ENCODE data around the gene JAK3. TPM values are rescaled to one million over a fixed set of nuclear protein-coding genes. Genes with fewer than 3 reads are reported as not detected.
A peak's percentile ranks its signal among the peaks of the same experiment; 100 is the strongest.

Gene JAK3
- polyA plus RNA-seq, 1 of the 3 experiments (the other 2 are of a cell fraction), result 1.3 TPM

GRCh38 chr19:17841371-17841809 lies 6.4 kb downstream of the JAK3 start:
- peak overlapping the region; percentile 45 to 46 for H3K4me3 ChIP-seq (ENCODE audit: low read depth in 2 of 2, low read length in 1 of 2)
- H3K79me2 ChIP-seq (ENCODE audit: insufficient read depth), result no peaks in the 10 kb centered on the region
- ChIA-PET CTCF (interaction anchor here (2.8 kb wide), 1 partner anchor 14 kb away, joined by 20 read pairs; no protein-coding TSS in a partner anchor), POLR2A (interaction anchor here (1.3 to 3.1 kb wide), 2 partner anchors 11 to 18 kb away, joined by 5 to 14 read pairs; partner anchors contain the start of gene RPL18A)
- H2AFZ ChIP-seq (ENCODE audit: low read depth), result peak overlapping the region; percentile 80; the same call in 1 of the 2 replicates
- DNase-seq, result no peak
- TF ChIP-seq MXI1 (IDR thresholded peaks at IDR 0.05; ENCODE audit: low read depth, low read length), result no peak; the same call in 1 of the 2 replicates
- no peak for TF ChIP-seq SMC3 (IDR thresholded peaks at IDR 0.05; ENCODE audit: low read depth, low read length)
- TF ChIP-seq MAX (IDR thresholded peaks at IDR 0.05; ENCODE audit: low read depth), result 0 out of 2 replicates have a peak, but pooled peaks have one; percentile 27
- no peak for TF ChIP-seq EZH2phosphoT487 (IDR thresholded peaks at IDR 0.05; ENCODE audit: borderline replicate concordance, low read depth)
- TF ChIP-seq ELF1 (IDR thresholded peaks at IDR 0.05), result no peak
- TF ChIP-seq NFIC (IDR thresholded peaks at IDR 0.05; ENCODE audit: borderline replicate concordance), result no peak
- TF ChIP-seq USF2 (IDR thresholded peaks at IDR 0.05; ENCODE audit: borderline replicate concordance, low read depth, low read length), result no peak
- TF ChIP-seq RFX5 (IDR thresholded peaks at IDR 0.05; ENCODE audit: low read length), result peak; percentile 81
- TF ChIP-seq JUND (IDR thresholded peaks at IDR 0.05), result no peak
- TF ChIP-seq EP300 (IDR thresholded peaks at IDR 0.05; ENCODE audit: borderline replicate concordance in 1 of 2, low read depth in 1 of 2, low read length in 1 of 2), result no peak
- TF ChIP-seq ZBTB33 (IDR thresholded peaks at IDR 0.05; ENCODE audit: borderline replicate concordance, low read depth), result no peak
- TF ChIP-seq PBX3 (IDR thresholded peaks at IDR 0.05), result no peak
- H3K9me3 ChIP-seq, result no peaks in the 10 kb centered on the region
- peak overlapping the region; percentile 80 for H3K4me2 ChIP-seq
- peak overlapping the region in 1 of 2 experiments; percentile 76; a peak in 1 of 4 replicates for H3K27ac ChIP-seq (ENCODE audit: low read depth in 2 of 2, low read length in 1 of 2)
- no peaks in the 10 kb centered on the region for H3K9me2 ChIP-seq
- H4K20me1 ChIP-seq (ENCODE audit: insufficient read depth), result no peaks in the 10 kb centered on the region
- H3K9ac ChIP-seq, result no peak overlapping the region
- H3K4me1 ChIP-seq (ENCODE audit: control insufficient read depth in 1 of 2, insufficient read depth in 2 of 2, low read depth in 1 of 2, low read length in 1 of 2), result peaks cover 0 to 14% of the 10 kb centered on the region in 2 experiments; a peak in 1 of 4 replicates
- no peaks in the 10 kb centered on the region for H3K27me3 ChIP-seq (ENCODE audit: insufficient read depth)
- WGBS (ENCODE audit: low lambda C conversion rate), result 5% methylated on average over 11 of the region's 30 CpGs
- H3K36me3 ChIP-seq (replicated peaks in 1 of 2; ENCODE audit: control insufficient read depth in 1 of 2, insufficient read depth in 2 of 2, low read length in 1 of 2), result no peaks in the 10 kb centered on the region
- H3F3A ChIP-seq (replicated peaks; ENCODE audit: insufficient read depth), result no peaks in the 10 kb centered on the region

GRCh38 chr19:17840019-17840418 lies 7.8 kb downstream of the JAK3 start:
- Histone ChIP-seq H3K36me3 (replicated peaks in 1 of 2; ENCODE audit: control insufficient read depth in 1 of 2, insufficient read depth in 2 of 2, low read length in 1 of 2) (no peaks in the 10 kb centered on the region), H3K4me3 (ENCODE audit: low read depth in 2 of 2, low read length in 1 of 2) (no peak overlapping the region), H3K9me3 (no peaks in the 10 kb centered on the region), H3K4me1 (ENCODE audit: control insufficient read depth in 1 of 2, insufficient read depth in 2 of 2, low read depth in 1 of 2, low read length in 1 of 2) (peaks cover 0 to 14% of the 10 kb centered on the region in 2 experiments; a peak in 1 of 4 replicates), H3K27ac (ENCODE audit: low read depth in 2 of 2, low read length in 1 of 2) (no peak overlapping the region), H3K9ac (no peak overlapping the region), H3K79me2 (ENCODE audit: insufficient read depth) (no peaks in the 10 kb centered on the region), H4K20me1 (ENCODE audit: insufficient read depth) (no peaks in the 10 kb centered on the region), H3K9me2 (no peaks in the 10 kb centered on the region), H3K27me3 (ENCODE audit: insufficient read depth) (no peaks in the 10 kb centered on the region), H3K4me2 (no peak overlapping the region), H2AFZ (ENCODE audit: low read depth) (no peak overlapping the region), H3F3A (replicated peaks; ENCODE audit: insufficient read depth) (no peaks in the 10 kb centered on the region)
- ChIA-PET CTCF (interaction anchor here (1.3 kb wide), 1 partner anchor 56 kb away, joined by 4 read pairs; no protein-coding TSS in a partner anchor), POLR2A (no interaction called here)
- 66% methylated on average over 6 of the region's 6 CpGs for WGBS (ENCODE audit: low lambda C conversion rate)
- TF ChIP-seq GATA2 (CRISPR knock-in tag; IDR thresholded peaks at IDR 0.05), result no peak
- no peak for TF ChIP-seq SMC3 (IDR thresholded peaks at IDR 0.05; ENCODE audit: low read depth, low read length)
- no peak for TF ChIP-seq ELF1 (IDR thresholded peaks at IDR 0.05)
- DNase-seq, result no peak

Data from SK-N-SH (cell line).